HEK293 (cell line): ENCODE measurements around the gene FANCC.

Source experiments
- CTCF ChIA-PET: fragments of 350-600 bp; formaldehyde crosslinking; extraction: SDS; loops from one replicate; lab custom pipeline; 2021; ENCODE audit warnings: antibody characterized with exemption; lab: Yijun Ruan, JAX
- POLR2A ChIA-PET: fragments of 300-600 bp; formaldehyde crosslinking; extraction: SDS; loops from one replicate; lab custom pipeline; 2020; ENCODE audit warnings: antibody characterized with exemption, inconsistent platforms; lab: Yijun Ruan, JAX
- H3K27ac ChIP-seq: fragments of 200-500 bp; sonication (Bioruptor generic); 2 replicates; pipeline ENCODE4 v1.5.1; 2014; ENCODE audit warnings: low read depth, low read length, control low read depth, inconsistent platforms; ENCODE audit errors: extremely low read depth
- H3K36me3 ChIP-seq, 2 experiments: fragments of 200-500 bp in 1 of 2; sonication (Bioruptor generic) in 1 of 2; 1 replicate in 1 of 2; 2 replicates in 1 of 2; pipeline ENCODE4 v1.5.1; 2014 to 2017; ENCODE audit warnings: inconsistent platforms in 2 of 2, low read length in 2 of 2; ENCODE audit not compliant: control insufficient read depth in 2 of 2, insufficient read depth in 1 of 2
- H3K4me1 ChIP-seq: fragments of 200-500 bp; sonication (Bioruptor generic); 2 replicates; pipeline ENCODE4 v1.5.1; 2014; ENCODE audit warnings: mild to moderate bottlenecking, low read length, inconsistent platforms; ENCODE audit not compliant: control insufficient read depth, insufficient read depth
- H3K4me3 ChIP-seq: 2 replicates; pipeline ENCODE4 v1.5.1; 2011; ENCODE audit warnings: low read depth, mild to moderate bottlenecking, control low read depth, low read length, moderate library complexity
- H3K9me3 ChIP-seq: fragments of 200-500 bp; sonication (Bioruptor generic); 2 replicates; pipeline ENCODE4 v1.5.1; 2014; ENCODE audit warnings: low read depth, low read length, inconsistent platforms; ENCODE audit not compliant: control insufficient read depth, insufficient read depth
- IKZF3 ChIP-seq: fragments of 450-650 bp; IDR thresholded peaks from 2 replicates; pipeline ENCODE4 v1.5.0; 2018; ENCODE audit warnings: missing biosample characterization, mild to moderate bottlenecking, missing genetic modification characterization, moderate library complexity
- KLF9 ChIP-seq: fragments of 450-650 bp; formaldehyde crosslinking; IDR thresholded peaks from 2 replicates; pipeline ENCODE4 v1.5.1; 2016; ENCODE audit warnings: missing biosample characterization, missing genetic modification characterization, low read depth
- MEIS1 ChIP-seq: sonication (generic); formaldehyde crosslinking; IDR thresholded peaks from 2 replicates; pipeline ENCODE4 v1.8.1; 2022; ENCODE audit warnings: missing genetic modification reagents, mild to moderate bottlenecking, borderline replicate concordance
- REPIN1 ChIP-seq: fragments of 450-650 bp; formaldehyde crosslinking; IDR thresholded peaks from 2 replicates; pipeline ENCODE4 v1.5.1; 2017; ENCODE audit warnings: missing biosample characterization, missing genetic modification characterization, low read depth
- TCF7L2 ChIP-seq: IDR thresholded peaks from 2 replicates; pipeline ENCODE4 v1.6.1; 2011; ENCODE audit warnings: low read depth, mild to moderate bottlenecking, inconsistent platforms, low read length, moderate library complexity, borderline replicate concordance
- ZFP3 ChIP-seq: fragments of 450-650 bp; formaldehyde crosslinking; IDR thresholded peaks from 2 replicates; pipeline ENCODE4 v1.5.1; 2016; ENCODE audit warnings: low read depth, missing biosample characterization, missing genetic modification characterization
- ZNF132 ChIP-seq: fragments of 450-650 bp; formaldehyde crosslinking; IDR thresholded peaks from 2 replicates; pipeline ENCODE4 v1.5.1; 2017; ENCODE audit warnings: missing biosample characterization, missing genetic modification characterization, borderline replicate concordance
- ZNF2 ChIP-seq: fragments of 450-650 bp; formaldehyde crosslinking; IDR thresholded peaks from 2 replicates; pipeline ENCODE4 v1.5.1; 2016; ENCODE audit warnings: missing biosample characterization, missing genetic modification characterization
- ZNF223 ChIP-seq: fragments of 450-650 bp; formaldehyde crosslinking; IDR thresholded peaks from 2 replicates; pipeline ENCODE4 v1.5.1; 2016; ENCODE audit warnings: missing biosample characterization, missing genetic modification characterization
- ZNF404 ChIP-seq: fragments of 450-650 bp; formaldehyde crosslinking; IDR thresholded peaks from 2 replicates; pipeline ENCODE4 v1.5.1; 2017; ENCODE audit warnings: missing biosample characterization, missing genetic modification characterization
- ZNF548 ChIP-seq: fragments of 450-650 bp; formaldehyde crosslinking; IDR thresholded peaks from 2 replicates; pipeline ENCODE4 v1.5.1; 2016; ENCODE audit warnings: missing biosample characterization, missing genetic modification characterization
- ZNF555 ChIP-seq: fragments of 450-650 bp; formaldehyde crosslinking; conservative IDR thresholded peaks from 2 replicates; pipeline ENCODE4 v1.5.1; 2017; ENCODE audit warnings: missing biosample characterization, mild to moderate bottlenecking, missing genetic modification characterization, inconsistent platforms
- ZNF561 ChIP-seq: fragments of 450-650 bp; IDR thresholded peaks from 2 replicates; pipeline ENCODE4 v1.5.1; 2018; ENCODE audit warnings: missing biosample characterization, missing genetic modification characterization, borderline replicate concordance
- ZNF585B ChIP-seq: fragments of 450-650 bp; formaldehyde crosslinking; IDR thresholded peaks from 2 replicates; pipeline ENCODE4 v1.5.1; 2016; ENCODE audit warnings: missing biosample characterization, missing genetic modification characterization
- ZNF596 ChIP-seq: fragments of 450-650 bp; IDR thresholded peaks from 2 replicates; pipeline ENCODE4 v1.5.0; 2018; ENCODE audit warnings: missing biosample characterization, mild to moderate bottlenecking, missing genetic modification characterization, moderate library complexity
- ZNF624 ChIP-seq: fragments of 450-650 bp; formaldehyde crosslinking; IDR thresholded peaks from 2 replicates; pipeline ENCODE4 v1.5.1; 2017; ENCODE audit warnings: missing biosample characterization, missing genetic modification characterization
- ZNF654 ChIP-seq: fragments of 450-650 bp; formaldehyde crosslinking; IDR thresholded peaks from 2 replicates; pipeline ENCODE4 v1.5.1; 2016; ENCODE audit warnings: low read depth, missing biosample characterization, missing genetic modification characterization
- ZNF660 ChIP-seq: fragments of 450-650 bp; IDR thresholded peaks from 2 replicates; pipeline ENCODE4 v1.5.1; 2018; ENCODE audit warnings: missing biosample characterization, mild to moderate bottlenecking, missing genetic modification characterization
- ZNF768 ChIP-seq: fragments of 450-650 bp; formaldehyde crosslinking; IDR thresholded peaks from 2 replicates; pipeline ENCODE4 v1.5.1; 2018; ENCODE audit warnings: missing biosample characterization, mild to moderate bottlenecking, missing genetic modification characterization
- ZNF777 ChIP-seq: fragments of 450-650 bp; formaldehyde crosslinking; IDR thresholded peaks from 2 replicates; pipeline ENCODE4 v1.5.1; 2017; ENCODE audit warnings: missing biosample characterization, missing genetic modification characterization, borderline replicate concordance
- TF ChIP-seq, protein P1 (sequence below): fragments of 450-650 bp; formaldehyde crosslinking; IDR thresholded peaks from 2 replicates; pipeline ENCODE4 v1.5.1; 2016; ENCODE audit warnings: missing biosample characterization, missing genetic modification characterization
- TF ChIP-seq, protein P2 (sequence below): fragments of 450-650 bp; formaldehyde crosslinking; IDR thresholded peaks from 2 replicates; pipeline ENCODE4 v1.5.1; 2016; ENCODE audit warnings: missing biosample characterization, missing genetic modification characterization
- TF ChIP-seq, protein P3 (sequence below): fragments of 450-650 bp; formaldehyde crosslinking; optimal IDR thresholded peaks from 2 replicates; pipeline ENCODE3; 2016; ENCODE audit warnings: missing biosample characterization, mild to moderate bottlenecking, missing genetic modification characterization
- TF ChIP-seq, protein P4 (sequence below): fragments of 450-650 bp; formaldehyde crosslinking; IDR thresholded peaks from 2 replicates; pipeline ENCODE4 v1.5.1; 2016; ENCODE audit warnings: missing biosample characterization, missing genetic modification characterization
- TF ChIP-seq, protein P5 (sequence below): fragments of 450-650 bp; formaldehyde crosslinking; IDR thresholded peaks from 2 replicates; pipeline ENCODE4 v1.5.1; 2017; ENCODE audit warnings: missing biosample characterization, missing genetic modification characterization

Gene FANCC

DNA sequence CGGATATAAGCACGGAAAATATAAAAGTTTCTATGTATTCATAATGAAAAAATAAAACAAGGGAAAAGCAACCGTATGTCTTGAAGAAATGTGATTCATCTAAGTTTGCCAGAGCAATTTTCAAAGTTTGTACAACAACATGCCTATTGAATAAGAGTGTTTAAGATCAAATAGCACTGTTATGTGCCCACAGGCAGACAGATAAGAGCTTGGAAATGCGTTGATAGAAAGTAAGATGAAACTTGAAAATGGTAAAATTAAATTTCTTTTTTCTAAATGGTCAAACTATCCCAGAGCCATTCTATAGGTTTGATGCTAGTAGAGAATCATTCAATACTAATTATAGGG lies 189.4 kb downstream of the FANCC start (continued):
- TF ChIP-seq, protein P1, sequence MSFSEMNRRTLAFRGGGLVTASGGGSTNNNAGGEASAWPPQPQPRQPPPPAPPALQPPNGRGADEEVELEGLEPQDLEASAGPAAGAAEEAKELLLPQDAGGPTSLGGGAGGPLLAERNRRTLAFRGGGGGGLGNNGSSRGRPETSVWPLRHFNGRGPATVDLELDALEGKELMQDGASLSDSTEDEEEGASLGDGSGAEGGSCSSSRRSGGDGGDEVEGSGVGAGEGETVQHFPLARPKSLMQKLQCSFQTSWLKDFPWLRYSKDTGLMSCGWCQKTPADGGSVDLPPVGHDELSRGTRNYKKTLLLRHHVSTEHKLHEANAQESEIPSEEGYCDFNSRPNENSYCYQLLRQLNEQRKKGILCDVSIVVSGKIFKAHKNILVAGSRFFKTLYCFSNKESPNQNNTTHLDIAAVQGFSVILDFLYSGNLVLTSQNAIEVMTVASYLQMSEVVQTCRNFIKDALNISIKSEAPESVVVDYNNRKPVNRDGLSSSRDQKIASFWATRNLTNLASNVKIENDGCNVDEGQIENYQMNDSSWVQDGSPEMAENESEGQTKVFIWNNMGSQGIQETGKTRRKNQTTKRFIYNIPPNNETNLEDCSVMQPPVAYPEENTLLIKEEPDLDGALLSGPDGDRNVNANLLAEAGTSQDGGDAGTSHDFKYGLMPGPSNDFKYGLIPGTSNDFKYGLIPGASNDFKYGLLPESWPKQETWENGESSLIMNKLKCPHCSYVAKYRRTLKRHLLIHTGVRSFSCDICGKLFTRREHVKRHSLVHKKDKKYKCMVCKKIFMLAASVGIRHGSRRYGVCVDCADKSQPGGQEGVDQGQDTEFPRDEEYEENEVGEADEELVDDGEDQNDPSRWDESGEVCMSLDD (tag by site-specific recombination), result no peak
- TF ChIP-seq ZNF624 (tag by site-specific recombination) (no peak), REPIN1 (tag by site-specific recombination) (no peak), ZNF404 (tag by site-specific recombination) (no peak), ZNF2 (no peak), IKZF3 (tag by site-specific recombination) (no peak), ZNF132 (tag by site-specific recombination) (no peak), ZNF548 (no peak), ZNF768 (tag by site-specific recombination) (no peak), ZNF596 (tag by site-specific recombination) (no peak), ZNF660 (tag by site-specific recombination) (no peak)
- TF ChIP-seq, protein P2, sequence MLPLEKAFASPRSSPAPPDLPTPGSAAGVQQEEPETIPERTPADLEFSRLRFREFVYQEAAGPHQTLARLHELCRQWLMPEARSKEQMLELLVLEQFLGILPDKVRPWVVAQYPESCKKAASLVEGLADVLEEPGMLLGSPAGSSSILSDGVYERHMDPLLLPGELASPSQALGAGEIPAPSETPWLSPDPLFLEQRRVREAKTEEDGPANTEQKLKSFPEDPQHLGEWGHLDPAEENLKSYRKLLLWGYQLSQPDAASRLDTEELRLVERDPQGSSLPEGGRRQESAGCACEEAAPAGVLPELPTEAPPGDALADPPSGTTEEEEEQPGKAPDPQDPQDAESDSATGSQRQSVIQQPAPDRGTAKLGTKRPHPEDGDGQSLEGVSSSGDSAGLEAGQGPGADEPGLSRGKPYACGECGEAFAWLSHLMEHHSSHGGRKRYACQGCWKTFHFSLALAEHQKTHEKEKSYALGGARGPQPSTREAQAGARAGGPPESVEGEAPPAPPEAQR (tag by site-specific recombination), result no peak

DNA sequence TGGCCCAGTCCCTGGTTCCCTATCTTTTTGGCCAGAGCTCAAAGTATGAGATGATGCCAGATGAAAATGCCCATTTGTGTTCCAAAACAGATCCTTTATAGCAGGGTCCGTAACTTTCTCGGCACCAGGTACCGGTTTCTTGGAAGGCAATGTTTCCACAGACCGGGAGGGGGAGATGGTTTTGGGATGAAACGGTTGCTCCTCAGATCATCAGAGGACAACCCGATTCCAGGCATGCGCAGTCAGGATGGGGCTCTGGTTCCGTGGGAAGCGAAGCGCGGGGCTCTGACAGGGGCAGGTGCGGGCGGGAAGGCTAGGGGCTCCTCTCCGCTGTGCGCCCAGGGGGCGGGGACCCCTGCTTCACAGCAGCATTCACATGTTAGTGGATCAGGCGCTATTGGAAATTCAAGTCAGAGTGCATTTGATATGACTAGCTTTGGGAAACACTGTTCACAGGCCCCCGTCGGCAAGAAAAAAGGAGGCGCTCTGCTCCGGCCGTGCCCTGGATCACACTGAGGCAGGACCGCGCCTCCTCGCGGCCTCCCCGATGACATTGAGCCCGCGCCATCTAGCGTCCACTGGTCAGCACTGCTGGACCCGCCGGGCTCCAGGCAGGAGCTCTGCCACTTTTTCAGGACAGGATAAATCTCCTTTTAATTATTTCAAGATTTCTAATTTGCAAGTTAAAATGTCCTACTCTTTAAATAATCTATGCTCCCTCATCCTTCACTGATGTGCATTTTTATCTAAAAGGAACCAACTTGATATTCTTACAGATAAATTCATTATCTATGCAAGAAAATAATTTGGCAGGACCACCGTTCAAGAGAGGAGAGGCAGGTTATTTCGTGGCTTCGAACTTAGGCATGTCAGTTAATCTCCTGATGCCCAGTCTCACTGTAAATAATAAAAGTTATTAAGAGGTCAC lies 190.0 kb downstream of the FANCC start:
- 0 out of 2 replicates have a peak, but pooled peaks have one; percentile 21 for TF ChIP-seq ZNF561
- TF ChIP-seq ZNF654, result peak; percentile 61
- no peak for TF ChIP-seq ZNF585B (tag by site-specific recombination)
- peak; percentile 55; the same call in 1 of the 2 replicates for TF ChIP-seq TCF7L2
- no peak for TF ChIP-seq ZNF555 (tag by site-specific recombination)
- peak; percentile 35; the same call in 1 of the 2 replicates for TF ChIP-seq KLF9 (tag by site-specific recombination)
- TF ChIP-seq ZFP3 (tag by site-specific recombination), result no peak
- TF ChIP-seq, protein P3, sequence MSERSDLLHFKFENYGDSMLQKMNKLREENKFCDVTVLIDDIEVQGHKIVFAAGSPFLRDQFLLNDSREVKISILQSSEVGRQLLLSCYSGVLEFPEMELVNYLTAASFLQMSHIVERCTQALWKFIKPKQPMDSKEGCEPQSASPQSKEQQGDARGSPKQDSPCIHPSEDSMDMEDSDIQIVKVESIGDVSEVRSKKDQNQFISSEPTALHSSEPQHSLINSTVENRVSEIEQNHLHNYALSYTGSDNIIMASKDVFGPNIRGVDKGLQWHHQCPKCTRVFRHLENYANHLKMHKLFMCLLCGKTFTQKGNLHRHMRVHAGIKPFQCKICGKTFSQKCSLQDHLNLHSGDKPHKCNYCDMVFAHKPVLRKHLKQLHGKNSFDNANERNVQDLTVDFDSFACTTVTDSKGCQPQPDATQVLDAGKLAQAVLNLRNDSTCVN, result peak; percentile 16
- TF ChIP-seq ZNF223, result peak; percentile 95
- TF ChIP-seq, protein P4, sequence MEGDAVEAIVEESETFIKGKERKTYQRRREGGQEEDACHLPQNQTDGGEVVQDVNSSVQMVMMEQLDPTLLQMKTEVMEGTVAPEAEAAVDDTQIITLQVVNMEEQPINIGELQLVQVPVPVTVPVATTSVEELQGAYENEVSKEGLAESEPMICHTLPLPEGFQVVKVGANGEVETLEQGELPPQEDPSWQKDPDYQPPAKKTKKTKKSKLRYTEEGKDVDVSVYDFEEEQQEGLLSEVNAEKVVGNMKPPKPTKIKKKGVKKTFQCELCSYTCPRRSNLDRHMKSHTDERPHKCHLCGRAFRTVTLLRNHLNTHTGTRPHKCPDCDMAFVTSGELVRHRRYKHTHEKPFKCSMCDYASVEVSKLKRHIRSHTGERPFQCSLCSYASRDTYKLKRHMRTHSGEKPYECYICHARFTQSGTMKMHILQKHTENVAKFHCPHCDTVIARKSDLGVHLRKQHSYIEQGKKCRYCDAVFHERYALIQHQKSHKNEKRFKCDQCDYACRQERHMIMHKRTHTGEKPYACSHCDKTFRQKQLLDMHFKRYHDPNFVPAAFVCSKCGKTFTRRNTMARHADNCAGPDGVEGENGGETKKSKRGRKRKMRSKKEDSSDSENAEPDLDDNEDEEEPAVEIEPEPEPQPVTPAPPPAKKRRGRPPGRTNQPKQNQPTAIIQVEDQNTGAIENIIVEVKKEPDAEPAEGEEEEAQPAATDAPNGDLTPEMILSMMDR (tag by site-specific recombination), result peak; percentile 85
- TF ChIP-seq ZNF777 (tag by site-specific recombination), result peak; percentile 47; the same call in 1 of the 2 replicates
- TF ChIP-seq MEIS1 (CRISPR knock-in tag), result no peak
- TF ChIP-seq, protein P5, sequence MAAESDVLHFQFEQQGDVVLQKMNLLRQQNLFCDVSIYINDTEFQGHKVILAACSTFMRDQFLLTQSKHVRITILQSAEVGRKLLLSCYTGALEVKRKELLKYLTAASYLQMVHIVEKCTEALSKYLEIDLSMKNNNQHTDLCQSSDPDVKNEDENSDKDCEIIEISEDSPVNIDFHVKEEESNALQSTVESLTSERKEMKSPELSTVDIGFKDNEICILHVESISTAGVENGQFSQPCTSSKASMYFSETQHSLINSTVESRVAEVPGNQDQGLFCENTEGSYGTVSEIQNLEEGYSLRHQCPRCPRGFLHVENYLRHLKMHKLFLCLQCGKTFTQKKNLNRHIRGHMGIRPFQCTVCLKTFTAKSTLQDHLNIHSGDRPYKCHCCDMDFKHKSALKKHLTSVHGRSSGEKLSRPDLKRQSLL (tag by site-specific recombination), result peak; percentile 22; the same call in 1 of the 2 replicates
- Histone ChIP-seq H3K4me3 (no peak overlapping the region), H3K36me3 (peaks cover 0 to 3% of the 10 kb centered on the region in 2 experiments; a peak in 1 of 3 replicates), H3K27ac (no peak overlapping the region), H3K9me3 (no peaks in the 10 kb centered on the region), H3K4me1 (0 out of 2 replicates have a peak, but pooled peaks cover 9% of the 10 kb centered on the region)
- ChIA-PET POLR2A (no interaction called here), CTCF (interaction anchor here (0.5 to 8.0 kb wide), 89 partner anchors 9 to 1178 kb away, joined by 3 to 133 read pairs (median 4); no protein-coding TSS in a partner anchor)
